Heart left ventricle (tissue), 16 donors: ENCODE data around the gene OR13C9. TPM values are rescaled to one million over a fixed set of nuclear protein-coding genes. Genes with fewer than 3 reads are reported as not detected.
A peak's percentile ranks its signal among the peaks of the same experiment; 100 is the strongest.
"Not testable (repeated sequence)": the region's sequence is repeated elsewhere in the genome, so short reads cannot be mapped to it uniquely, and the experiment has no call there.

Source experiments
- ATAC-seq, 4 donors: fragments of 200-7000 bp; cut with Tn5 transposase; one replicate each; pipeline ENCODE4 v1.9.1; 2020 to 2022; ENCODE audit warnings: moderate library complexity in 4 of 4, mild to moderate bottlenecking in 3 of 4, moderate number of reproducible peaks in 1 of 4
- DNase-seq, 5 donors: peaks; one replicate each; pipeline ENCODE4 v3.0.0-alpha.2; 2020
- H3K27ac ChIP-seq, 12 donors: fragments of 200-600 bp; sonication (generic) in 4 of 12; one replicate each; pipeline versions ENCODE4 v1.5.0 to v1.8.0; 2016 to 2022; ENCODE audit warnings: mild to moderate bottlenecking in 2 of 12
- H3K27me3 ChIP-seq, 9 donors: fragments of 200-600 bp; sonication (generic) in 2 of 9; one replicate each; pipeline versions ENCODE4 v1.5.1 to v1.8.0; 2016 to 2022; ENCODE audit warnings: mild to moderate bottlenecking in 3 of 9
- H3K36me3 ChIP-seq, 9 donors: fragments of 200-600 bp; sonication (generic) in 2 of 9; one replicate each; pipeline versions ENCODE4 v1.5.0 to v1.8.0; 2018 to 2022; ENCODE audit warnings: mild to moderate bottlenecking in 2 of 9
- H3K4me1 ChIP-seq, 12 donors: fragments of 200-600 bp; sonication (generic) in 4 of 12; one replicate each; pipeline versions ENCODE4 v1.5.0 to v1.8.0; 2016 to 2022; ENCODE audit warnings: mild to moderate bottlenecking in 3 of 12
- H3K4me3 ChIP-seq, 12 donors: fragments of 200-600 bp; sonication (generic) in 4 of 12; one replicate each; pipeline versions ENCODE4 v1.5.0 to v1.8.0; 2017 to 2022; ENCODE audit warnings: mild to moderate bottlenecking in 9 of 12, moderate library complexity in 4 of 12
- H3K9me3 ChIP-seq, 12 donors: fragments of 200-600 bp; sonication (generic) in 4 of 12; one replicate each; pipeline versions ENCODE4 v1.5.0 to v1.8.0; 2016 to 2022; ENCODE audit warnings: mild to moderate bottlenecking in 1 of 12
- POLR2A ChIP-seq, 2 donors: fragments of 450-650 bp; IDR thresholded peaks; one replicate each; pipeline ENCODE4 v1.6.1; 2017; ENCODE audit warnings: antibody characterized with exemption in 2 of 2, mild to moderate bottlenecking in 2 of 2, moderate library complexity in 2 of 2
- WGBS, 4 donors: extraction: QIAGEN DNeasy Blood & Tissue Kit in 2 of 4; methylation state at CpG; one replicate each; pipeline versions ENCODE4 v1.1.5 to v1.1.7; 2013 to 2018; 5-methylcytosine and 5-hydroxymethylcytosine counted together
- intact Hi-C, 10 donors: fragments of 100-400 bp; cut with DNase I; formaldehyde crosslinking; loops; one replicate each; pipeline versions ENCODE4 v1.11.1 to v1.14.2; 2022
- polyA plus RNA-seq, 2 donors: library from polyadenylated mRNA; stranded (reverse); fragments of 200-250 nt; gene quantifications; one replicate each; pipeline ENCODE4 v1.2.3, GENCODE V29; 2013
- total RNA-seq, 9 donors: library from RNA; depleted of rRNA in 2 of 9; stranded (reverse); fragments of >200 nt in 2 of 9; fragmentation: NEBNext Ultra II Directional in 3 of 9; extraction: Animal tissue kit (Norgen Biotek cat#: 25700) in 3 of 9; gene quantifications; one replicate each; pipeline versions ENCODE4 v1.1.0 to v1.2.4, GENCODE V29; 2016 to 2023
- TF ChIP-seq, protein P1 (sequence below), 12 donors: fragments of 200-600 bp; sonication (generic) in 4 of 12; IDR thresholded peaks; one replicate each; pipeline versions ENCODE4 v1.5.0 to v1.8.0; 2018 to 2022; ENCODE audit warnings: antibody characterized with exemption in 12 of 12, mild to moderate bottlenecking in 5 of 12
- donor health status: ischemic (EF 13 %, LVEDD 7.1; RV severe dilation, severe dysfunction).
- donor health status: healthy with polysubstance abuse.
- donor health status: DM: no; HTN: yes; CAD: no.
- donor health status: DM: no; HTN: no; CAD: no.
- donor health status: ischemic (EF 25% LVEDD 6.9; RV normal size, moderate dysfunction).
- donor health status: ischemic (EF 25% LVEDD 5.7; RV mildly dilated, moderate dysfunction).
- donor health status: healthy.
- donor health status: DM: yes; HTN: yes; CAD: no.
- donor health status: ischemic (EF 35%, LVEDD 5.7; RV mildly dilated, moderate dysfunction).
- donor health status: nonischemic (EF 11% LVEDD 7.7; RV severe dilation, severe dysfunction).
- donor health status: DM: yes; HTN: yes; CAD: no.
- donor health status: PGD.
- donor health status: ischemic (EF 29% LVEDD 5.4; RV normal size, mild dysfunction).
- donor health status: nonischemic (EF 23%, LVEDD 6.1; RV moderate dilation, normal function).

Gene OR13C9
- total and polyA plus RNA-seq, 11 donors: not detected

DNA sequence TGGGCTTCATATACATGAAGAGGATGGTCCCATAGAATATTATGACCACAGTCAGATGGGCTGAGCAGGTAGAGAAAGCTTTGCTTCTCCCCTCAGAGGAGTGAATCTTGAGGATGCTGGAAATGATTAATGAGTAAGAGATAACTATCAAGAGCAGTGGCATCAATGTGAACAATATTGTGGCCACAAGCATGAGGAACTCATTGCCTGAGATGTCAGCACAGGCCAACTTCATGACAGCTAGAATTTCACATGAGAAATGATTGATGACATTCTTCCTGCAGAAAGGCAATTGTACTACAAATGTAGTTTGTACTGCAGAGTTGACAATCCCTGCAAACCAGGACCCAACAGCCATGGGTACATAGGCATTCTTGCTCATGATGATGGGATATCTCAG, 586 bp downstream of the OR13C9 start:
- no peak overlapping the region for H3K4me3 ChIP-seq
- intact Hi-C loops: no loop called here
- TF ChIP-seq, protein P1, sequence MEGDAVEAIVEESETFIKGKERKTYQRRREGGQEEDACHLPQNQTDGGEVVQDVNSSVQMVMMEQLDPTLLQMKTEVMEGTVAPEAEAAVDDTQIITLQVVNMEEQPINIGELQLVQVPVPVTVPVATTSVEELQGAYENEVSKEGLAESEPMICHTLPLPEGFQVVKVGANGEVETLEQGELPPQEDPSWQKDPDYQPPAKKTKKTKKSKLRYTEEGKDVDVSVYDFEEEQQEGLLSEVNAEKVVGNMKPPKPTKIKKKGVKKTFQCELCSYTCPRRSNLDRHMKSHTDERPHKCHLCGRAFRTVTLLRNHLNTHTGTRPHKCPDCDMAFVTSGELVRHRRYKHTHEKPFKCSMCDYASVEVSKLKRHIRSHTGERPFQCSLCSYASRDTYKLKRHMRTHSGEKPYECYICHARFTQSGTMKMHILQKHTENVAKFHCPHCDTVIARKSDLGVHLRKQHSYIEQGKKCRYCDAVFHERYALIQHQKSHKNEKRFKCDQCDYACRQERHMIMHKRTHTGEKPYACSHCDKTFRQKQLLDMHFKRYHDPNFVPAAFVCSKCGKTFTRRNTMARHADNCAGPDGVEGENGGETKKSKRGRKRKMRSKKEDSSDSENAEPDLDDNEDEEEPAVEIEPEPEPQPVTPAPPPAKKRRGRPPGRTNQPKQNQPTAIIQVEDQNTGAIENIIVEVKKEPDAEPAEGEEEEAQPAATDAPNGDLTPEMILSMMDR (IDR thresholded peaks at IDR 0.05): no peak
- TF ChIP-seq POLR2A (IDR thresholded peaks at IDR 0.05): no peak
- H3K4me1 ChIP-seq: no peaks in the 10 kb centered on the region
- ATAC-seq (no peak), DNase-seq (no peak)
- no peak overlapping the region for H3K27ac ChIP-seq
- peaks cover 0 to 7% (median 0%) of the 10 kb centered on the region in 12 donors for H3K9me3 ChIP-seq
- no peaks in the 10 kb centered on the region for H3K27me3 ChIP-seq
- H3K36me3 ChIP-seq: no peaks in the 10 kb centered on the region

DNA sequence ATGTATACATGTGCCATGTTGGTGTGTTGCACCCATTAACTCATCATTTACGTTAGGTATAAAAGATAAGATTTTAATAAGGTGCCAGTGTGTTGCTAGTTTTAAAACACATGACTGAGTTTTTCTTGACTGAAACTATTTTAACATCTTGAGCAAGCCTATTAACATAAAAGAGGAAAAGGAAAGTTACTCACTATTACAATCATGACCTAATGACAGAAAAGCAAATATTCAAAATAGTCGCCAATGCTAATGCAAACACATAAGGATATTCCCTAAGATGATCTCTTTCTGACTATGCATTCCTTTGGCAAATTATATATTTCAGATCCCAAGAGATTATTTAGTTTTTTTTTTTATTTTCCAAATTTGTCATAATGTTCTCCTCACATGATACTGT, 6.8 kb downstream of the OR13C9 start:
- Histone ChIP-seq H3K4me1 (no peaks in the 10 kb centered on the region), H3K9me3 (peaks cover 0 to 7% (median 0%) of the 10 kb centered on the region in 12 donors), H3K27ac (no peak overlapping the region), H3K27me3 (no peaks in the 10 kb centered on the region), H3K36me3 (no peaks in the 10 kb centered on the region), H3K4me3 (no peak overlapping the region)
- 71 to 83% (median 80%) methylated on average over 2 of the region's 2 CpGs for WGBS, 4 donors
- DNase-seq (no peak), ATAC-seq (no peak)
- intact Hi-C loops: no loop called here
- TF ChIP-seq, protein P1 (IDR thresholded peaks at IDR 0.05): no peak
- no peak for TF ChIP-seq POLR2A (IDR thresholded peaks at IDR 0.05)

DNA sequence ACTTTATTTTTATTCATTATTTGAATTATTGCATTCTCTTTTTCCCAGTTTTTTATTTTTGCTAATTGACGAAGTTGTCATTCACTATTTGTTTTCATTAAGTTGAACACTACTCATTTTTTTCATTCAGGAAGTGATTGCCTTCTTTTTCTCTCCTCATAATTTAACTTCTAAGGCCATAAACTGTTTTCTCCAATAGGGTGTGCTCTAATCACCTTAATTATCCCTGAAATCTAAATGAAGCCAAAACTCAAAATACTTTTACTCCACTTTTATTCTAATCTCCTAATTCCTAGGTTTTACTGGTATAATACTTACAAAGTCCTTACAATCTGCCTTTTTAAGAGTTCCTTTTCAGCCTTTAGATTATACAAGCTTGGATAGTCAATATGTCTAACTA, 9.7 kb downstream of the OR13C9 start:
- no peak overlapping the region for H3K4me3 ChIP-seq
- no peaks in the 10 kb centered on the region for H3K36me3 ChIP-seq
- no peak for DNase-seq
- no peaks in the 10 kb centered on the region for H3K27me3 ChIP-seq
- intact Hi-C loops: no loop called here
- H3K27ac ChIP-seq: no peak overlapping the region
- TF ChIP-seq, protein P1 (IDR thresholded peaks at IDR 0.05): peak in 1 of 12 donors; percentile 17
- no peak for TF ChIP-seq POLR2A (IDR thresholded peaks at IDR 0.05)
- ATAC-seq: no peak
- no peaks in the 10 kb centered on the region for H3K4me1 ChIP-seq
- H3K9me3 ChIP-seq: no peaks in the 10 kb centered on the region
- 22 to 29% (median 25%) methylated on average over 1 of the region's 1 CpG for WGBS, 4 donors

DNA sequence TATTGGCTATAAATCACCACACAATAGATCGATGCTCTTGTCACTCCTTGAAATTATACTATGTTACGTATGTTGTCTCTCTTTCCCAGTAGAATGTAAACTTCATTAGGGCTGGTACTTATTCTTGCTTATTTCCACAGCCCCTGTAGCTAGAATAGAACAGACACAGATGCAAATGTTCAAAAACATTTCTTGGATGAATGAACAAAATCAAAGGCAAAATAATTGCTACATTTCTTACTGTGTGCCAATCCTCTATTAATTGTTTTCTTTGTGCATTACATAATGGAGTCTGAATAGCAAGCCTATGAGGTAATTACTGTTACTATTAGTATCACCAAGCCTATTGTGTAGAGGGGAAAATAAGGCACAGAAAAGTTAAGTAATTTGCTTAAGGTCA, 11.9 kb downstream of the OR13C9 start:
- H3K36me3 ChIP-seq: no peaks in the 10 kb centered on the region
- TF ChIP-seq POLR2A (IDR thresholded peaks at IDR 0.05): no peak
- TF ChIP-seq, protein P1 (IDR thresholded peaks at IDR 0.05): no peak
- no peak for ATAC-seq
- intact Hi-C loops: no loop called here
- 78 to 91% (median 78%) methylated on average over 2 of the region's 2 CpGs for WGBS, 4 donors
- no peaks in the 10 kb centered on the region for H3K9me3 ChIP-seq
- H3K27ac ChIP-seq: no peak overlapping the region
- H3K27me3 ChIP-seq: no peaks in the 10 kb centered on the region
- no peak overlapping the region for H3K4me3 ChIP-seq
- DNase-seq: no peak
- no peaks in the 10 kb centered on the region for H3K4me1 ChIP-seq

DNA sequence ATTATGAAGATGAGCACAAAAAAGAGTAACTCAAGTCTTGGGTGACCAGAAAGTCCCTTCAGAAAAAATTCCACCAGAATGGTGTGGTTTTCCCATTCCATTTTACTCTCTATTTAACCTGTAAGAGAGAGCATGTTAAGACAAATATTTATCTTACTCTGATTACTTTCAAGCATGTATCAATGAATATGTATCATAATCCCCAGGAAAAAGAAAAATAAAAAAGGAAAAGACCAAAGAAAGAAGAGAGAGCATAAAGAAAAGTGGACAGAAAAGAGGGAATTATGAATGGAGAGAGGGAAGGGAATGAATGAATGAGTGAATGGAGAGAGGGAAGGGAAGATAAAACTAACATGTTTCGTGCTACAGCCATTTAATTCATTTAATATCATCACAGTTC, 12.5 kb downstream of the OR13C9 start, which contains the start of gene OR13C2:
Gene OR13C2, minus strand, starts transcription at position 101 of the 400 bp plus-strand sequence. Its CDS starts 0 bp downstream, at position 101.
- H3K36me3 ChIP-seq, intact Hi-C loops, H3K27ac ChIP-seq, H3K9me3 ChIP-seq, DNase-seq, H3K4me3 ChIP-seq, ATAC-seq, H3K4me1 ChIP-seq, H3K27me3 ChIP-seq: not testable (repeated sequence)
- 53 to 59% (median 56%) methylated on average over 1 of the region's 1 CpG for whole genome bisulfite sequencing, 4 donors
